SHP77 treated with DMSO at 0.1 percent for 48 hours (cell line): ENCODE data around the gene FAM114A1.

Experiments
- DNase-seq: peaks from one replicate; lab custom pipeline; 2025; lab: John Stamatoyannopoulos, UW

FAM114A1 gene

DNA sequence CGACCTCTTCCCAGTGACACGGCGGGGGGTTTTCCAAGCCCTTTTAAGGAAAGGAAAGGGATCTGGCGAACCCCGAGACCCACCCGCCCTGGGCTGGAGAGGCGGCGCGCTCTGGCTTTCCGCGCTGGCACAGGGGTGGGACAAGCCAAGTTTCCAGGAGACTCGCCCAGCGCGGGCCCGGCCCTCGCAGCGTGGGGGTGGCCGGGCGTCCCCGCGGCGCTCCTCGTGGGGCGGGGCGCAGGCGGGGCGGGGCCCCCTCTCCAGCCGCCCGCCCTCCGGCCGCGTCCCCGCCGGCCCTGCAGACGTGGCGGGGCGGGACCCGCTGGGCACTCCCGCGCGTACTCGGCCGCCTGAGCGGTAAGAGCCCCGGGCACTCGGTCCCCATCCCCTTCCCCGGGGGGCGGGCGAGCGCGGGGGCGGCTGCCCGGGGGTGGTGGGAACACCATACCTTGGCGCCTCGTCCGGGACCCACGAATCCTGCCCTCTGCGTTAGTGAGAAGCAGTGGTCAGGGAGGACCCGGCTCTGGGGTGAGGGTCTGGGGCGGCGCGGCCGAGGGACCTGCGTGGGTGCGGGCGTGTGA is at the start of gene FAM114A1:
Gene FAM114A1 (plus strand): TSS at position 329 of the 581 bp plus-strand sequence. CDS start 10,273 bp downstream, outside the sequence.
- no peak for DNase-seq

DNA sequence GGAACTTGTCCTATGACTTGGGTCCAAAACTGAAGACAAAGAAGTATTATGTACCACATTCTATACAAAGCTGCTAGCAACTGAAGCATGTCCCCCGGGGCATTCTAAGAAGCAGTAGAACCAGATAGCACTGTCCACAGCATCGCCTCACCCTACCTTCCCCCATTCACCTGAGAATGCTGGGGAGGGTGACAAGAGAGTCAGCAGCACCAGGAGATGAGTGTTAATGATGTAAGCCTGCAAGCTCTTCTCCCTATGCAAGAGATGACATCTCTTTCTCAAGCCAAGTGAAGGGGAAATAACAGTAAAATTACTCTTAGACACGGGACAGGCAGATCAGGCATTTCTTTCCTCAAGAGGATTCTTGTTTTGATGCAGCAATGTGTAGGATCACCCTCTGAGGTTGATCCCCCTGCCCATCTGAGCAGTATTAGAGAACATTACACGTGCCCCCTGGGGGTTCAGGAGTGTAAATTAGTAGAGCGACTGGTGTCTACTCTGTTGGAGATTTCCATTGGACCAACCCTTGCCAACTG is 49.1 kb upstream of the FAM114A1 start:
- DNase-seq = no peak

DNA sequence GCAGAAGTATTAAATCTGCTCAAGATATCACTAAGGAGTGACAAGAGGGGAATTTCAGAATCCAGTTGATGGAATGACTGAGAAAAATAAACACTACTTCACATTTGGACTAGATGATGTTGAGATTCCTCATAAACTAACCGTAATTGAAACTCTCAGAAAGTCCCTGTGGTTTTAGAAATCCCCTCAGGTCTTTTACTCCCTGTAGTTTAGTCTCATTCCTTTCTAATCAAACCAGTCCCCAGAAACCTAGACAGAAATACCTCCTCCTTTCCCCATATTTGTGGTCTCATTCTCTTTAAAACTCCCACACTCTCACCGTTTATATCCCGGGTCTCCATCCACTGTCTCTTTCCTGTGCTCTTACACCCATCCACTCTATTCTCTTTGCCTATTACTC is 48.0 kb upstream of the FAM114A1 start:
- DNase-seq = no peak

DNA sequence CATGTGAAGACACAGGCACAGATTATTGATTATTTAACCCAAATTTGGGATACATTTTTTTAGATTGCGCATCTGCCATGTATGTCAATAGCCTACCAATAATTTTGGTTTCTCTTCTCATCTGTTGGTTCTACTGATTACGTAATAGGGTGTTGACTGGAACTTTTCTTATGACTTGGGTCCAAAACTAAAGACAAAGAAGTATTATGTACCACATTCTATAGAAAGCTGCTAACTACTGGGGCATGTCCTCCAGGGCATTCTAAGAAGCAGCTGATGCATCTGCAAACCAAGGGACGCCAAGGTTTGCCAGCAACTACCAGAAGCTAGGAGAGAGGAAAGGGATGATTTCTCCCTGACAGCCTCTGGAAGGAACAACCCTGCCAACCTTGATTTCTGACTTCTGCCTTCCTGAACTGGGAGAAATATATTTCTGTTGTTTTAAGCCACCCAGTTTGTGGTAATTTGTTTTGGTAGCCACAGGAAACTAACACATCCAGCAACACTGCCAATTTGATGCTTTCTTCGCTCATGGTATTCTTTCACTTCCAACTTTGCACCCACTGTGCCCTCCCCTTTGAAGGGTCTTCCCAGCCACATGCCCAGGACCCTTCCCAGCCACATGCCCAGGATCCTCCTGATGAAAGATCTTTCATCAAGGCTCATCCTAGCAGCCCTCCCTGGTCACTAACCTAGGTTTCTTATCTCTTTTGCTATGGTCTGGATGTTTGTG is 47.1 kb upstream of the FAM114A1 start:
- DNase-seq = no peak

DNA sequence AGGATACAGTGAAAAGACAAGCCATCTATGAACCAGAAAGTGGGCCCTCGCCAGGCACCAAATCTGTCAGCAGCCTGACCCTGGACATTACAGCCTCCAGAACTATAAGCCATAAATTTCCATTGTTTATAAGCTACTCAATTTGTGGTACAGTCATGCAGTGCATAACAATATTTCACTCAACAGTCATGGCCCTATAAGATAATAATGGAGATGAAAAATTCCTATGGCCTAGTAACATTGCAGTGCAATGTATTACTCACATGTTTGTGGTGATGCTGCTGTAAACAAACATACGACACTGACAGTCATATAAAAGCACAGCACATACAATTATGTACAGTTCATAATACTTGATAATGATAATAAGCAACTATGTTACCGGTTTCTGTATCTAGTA is 45.9 kb upstream of the FAM114A1 start:
- no peak for DNase-seq

DNA sequence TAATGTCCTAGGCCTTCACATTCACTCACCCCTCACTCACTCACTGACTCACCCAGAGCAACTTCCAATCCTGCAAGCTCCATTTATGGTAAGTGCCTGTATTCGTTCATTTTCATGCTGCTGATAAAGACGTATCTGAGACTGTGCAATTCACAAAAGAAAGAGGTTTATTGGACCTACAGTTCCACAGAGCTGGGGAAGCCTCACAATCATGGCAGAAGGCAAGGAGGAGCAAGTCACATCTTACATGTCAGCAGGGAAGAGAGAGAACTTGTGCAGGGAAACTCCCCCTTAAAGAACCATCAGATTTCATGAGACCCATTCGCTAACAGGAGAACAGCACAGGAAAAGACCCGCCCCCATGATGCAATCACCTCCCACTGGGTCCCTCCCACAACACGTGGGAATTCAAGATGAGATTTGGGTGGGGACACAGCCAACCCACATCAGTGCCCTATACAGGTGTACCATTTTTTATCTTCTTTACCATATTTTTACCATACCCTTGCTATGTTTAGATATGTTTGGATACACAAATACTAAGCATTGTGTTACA is 44.8 kb upstream of the FAM114A1 start:
- no peak for DNase-seq

DNA sequence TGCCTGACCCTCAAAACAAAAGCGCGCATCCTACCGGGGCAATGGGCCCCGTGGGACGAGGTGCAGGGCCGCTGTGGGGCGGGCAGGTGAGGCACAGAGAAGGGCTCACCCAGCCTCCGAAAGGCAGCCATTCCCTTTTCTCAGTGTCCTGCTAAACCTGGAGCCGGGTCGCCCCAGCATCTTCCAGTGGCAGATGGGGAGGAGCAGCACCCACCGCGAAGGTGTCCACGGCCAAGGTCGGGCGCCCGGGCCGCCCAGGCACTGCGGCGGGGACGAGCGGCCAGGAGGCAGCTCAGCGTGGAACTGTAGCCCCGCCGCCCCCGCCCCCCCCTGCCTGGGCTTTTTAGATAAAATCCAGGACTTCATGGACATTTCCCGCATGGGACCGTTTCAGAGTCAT is 43.8 kb upstream of the FAM114A1 start:
- no peak for DNase-seq

DNA sequence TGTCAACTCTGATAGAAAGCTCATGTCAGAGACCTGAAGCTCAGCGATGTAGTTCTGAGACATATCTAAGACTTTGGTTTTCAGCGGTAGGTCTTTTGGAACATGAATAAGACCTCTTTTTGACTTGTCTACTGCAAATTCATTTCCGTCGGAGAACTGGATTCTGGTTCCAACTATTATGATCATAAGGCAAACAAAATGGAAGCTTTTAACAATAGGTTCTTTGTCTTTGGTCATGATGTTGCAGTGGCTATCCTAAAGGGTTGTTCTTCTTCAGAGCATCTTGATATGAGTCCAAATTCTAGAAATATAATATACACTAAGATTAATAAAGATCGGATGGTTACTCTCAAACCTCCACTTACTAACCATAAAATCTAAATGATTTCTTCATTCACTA is 38.4 kb upstream of the FAM114A1 start:
- no peak for DNase-seq

DNA sequence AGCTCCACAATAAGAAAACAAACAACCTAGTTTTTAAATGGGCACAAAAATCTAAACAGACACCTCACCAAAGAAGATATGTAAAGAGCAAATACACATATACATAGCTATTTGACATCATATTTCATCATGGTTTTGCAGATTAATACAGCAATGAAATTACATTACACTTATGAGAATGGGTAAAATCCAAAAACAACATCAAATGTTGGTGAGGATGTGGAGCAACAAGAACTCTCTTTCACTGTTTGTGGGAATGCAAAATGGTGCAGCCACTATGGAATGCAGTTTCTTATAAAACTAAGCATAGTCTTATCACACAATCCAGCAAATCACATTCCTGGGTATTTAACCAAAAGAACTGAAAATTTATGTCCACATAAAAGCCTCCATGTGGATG is 36.0 kb upstream of the FAM114A1 start:
- no peak for DNase-seq

DNA sequence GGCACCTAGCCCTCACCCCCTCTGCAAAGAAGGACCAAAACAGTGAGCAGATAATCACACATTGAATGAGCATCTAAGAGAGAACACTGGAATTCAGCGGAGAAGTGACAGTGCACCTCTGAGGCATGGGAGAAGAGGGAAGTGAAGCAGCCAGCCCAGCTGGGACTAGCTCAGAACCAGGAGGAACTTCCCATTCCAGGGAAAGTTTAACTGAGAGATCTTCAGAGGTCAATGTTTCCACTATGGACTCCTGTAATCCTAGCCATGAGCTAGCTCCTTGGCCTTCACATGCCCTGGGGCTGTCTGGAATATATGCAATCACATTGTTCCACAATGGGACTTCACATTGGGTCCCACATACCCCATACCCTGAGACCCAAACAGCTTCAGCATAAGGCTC is 35.4 kb upstream of the FAM114A1 start:
- no peak for DNase-seq

DNA sequence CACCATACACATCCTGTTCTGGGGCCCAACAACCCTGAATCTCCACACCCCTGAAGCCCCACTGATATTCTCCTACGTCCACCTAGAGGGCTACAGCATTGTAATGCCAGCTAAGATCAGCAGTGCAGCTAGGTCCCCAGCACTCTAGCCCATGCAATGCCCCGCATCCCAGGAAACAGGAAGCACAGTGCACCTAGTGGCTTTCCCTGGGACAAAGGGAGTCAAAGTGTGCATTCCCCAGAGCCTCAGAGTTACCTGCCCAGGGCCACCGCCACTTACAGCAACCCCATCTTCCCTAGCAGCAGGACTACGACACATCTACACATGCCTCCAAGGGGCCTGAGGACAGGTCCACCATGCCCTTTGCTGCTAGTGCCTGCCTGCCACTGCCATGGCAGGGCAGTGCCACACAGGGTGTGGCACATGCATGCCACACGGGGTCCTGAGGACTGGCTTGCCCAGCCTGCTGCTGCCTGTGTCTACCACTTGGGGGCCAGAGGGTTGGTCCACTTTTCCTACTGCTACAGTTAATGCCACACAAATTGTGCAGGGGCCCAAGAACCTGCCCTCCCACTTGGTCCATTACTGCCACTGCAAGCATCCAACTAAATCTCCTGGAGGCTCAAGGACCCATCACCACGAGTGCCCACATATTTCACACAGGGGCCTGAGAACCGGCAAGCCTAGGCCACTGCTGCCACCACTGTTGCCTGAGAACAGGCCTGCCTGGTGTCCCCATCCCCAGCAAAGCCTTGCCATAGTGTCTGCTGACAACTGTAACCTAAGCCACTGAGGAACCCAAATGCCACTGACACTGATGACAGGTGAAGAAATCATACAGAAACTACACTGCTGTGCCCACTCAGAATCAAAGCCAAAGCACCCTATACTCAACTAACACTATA is 34.7 kb upstream of the FAM114A1 start:
- no peak for DNase-seq

DNA sequence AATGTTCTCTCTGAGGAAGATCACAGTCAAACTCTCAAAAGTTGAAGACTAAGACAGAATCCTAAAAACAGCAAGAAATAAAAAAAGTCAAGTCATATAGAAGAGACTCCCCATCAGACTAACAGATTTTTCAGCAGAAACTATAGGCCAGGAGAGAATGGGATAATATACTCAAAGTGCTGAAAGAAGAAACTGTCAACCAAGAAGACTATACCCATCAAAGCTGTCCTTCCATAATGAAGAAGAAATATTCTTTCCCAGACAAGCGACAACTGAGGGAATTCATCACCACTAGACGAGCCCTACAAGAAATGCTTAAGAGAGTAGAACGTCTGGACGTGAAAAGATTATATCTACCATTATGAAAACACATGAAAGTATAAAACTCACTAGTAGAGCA is 33.0 kb upstream of the FAM114A1 start:
- DNase-seq = no peak

DNA sequence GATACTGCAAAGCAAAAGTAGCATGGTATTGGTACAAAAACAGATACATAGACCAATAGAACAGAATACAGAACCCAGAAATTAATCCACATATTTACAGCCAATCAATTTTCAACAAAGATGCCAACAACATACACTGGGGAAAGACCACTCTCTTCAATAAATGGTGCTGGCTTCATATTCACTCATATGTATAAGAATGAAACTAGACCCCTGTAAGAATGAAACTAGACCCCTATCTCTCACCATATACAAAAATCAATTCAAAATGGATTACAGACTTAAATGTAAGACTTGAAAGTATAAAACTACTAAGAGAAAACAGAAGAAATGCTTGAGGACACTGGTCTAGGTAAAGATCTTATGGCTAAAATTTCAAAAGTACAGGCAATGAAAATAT is 30.3 kb upstream of the FAM114A1 start:
- no peak for DNase-seq

DNA sequence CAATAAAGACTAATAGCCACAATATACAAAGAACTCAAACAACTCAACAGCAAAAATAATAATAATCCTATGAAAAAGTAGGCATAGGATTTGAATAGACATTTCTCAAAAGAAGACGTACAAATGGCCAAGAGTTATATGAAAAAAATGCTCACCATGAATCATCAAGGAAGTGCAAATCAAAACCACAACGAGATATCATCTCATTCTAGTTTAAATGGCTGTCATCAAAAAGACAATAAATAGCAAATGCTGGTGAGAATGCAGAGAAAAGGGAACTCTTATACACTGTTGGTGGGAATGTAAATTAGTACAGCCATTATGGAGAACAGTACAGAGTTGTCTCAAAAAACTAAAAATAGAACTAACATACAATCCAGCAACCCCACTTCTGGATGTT is 29.8 kb upstream of the FAM114A1 start:
- no peak for DNase-seq

DNA sequence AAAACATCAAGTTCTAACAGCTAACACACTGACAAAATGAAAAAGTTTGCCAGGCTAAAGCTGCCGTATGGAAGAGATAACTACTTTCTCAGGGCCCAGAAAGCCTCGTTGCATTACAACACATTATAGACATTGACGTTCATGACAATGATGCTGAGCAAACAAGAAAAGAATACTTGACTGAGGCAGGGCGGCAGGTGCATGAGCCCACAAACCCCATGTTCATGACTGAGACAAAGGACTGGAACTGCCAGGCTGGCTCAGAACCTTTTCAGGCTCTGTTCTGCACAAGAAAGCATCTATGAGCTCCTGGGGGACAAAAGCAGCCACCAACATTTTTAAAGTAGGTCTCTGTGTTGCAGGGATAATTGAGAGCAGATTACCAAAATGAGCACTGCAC is 24.6 kb upstream of the FAM114A1 start:
- DNase-seq = peak; percentile 41

DNA sequence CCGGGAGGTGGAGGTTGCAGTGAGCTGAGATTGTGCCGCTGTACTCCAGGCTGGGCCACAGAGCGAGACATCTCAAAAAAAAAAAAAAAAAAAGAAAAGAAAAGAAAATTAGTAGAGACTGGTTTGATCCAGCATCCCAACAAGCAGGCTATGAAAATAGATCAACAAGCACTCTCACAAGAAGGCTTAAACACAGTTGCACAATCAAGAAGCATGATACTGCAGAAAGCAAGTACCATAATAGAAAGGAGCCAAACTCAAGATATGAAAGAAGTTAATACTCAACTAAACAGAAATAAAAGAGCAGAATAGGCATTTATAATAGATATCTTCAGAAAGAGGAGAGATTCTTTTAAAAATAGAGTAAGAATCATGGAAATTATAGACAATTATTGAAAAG is 21.6 kb upstream of the FAM114A1 start:
- no peak for DNase-seq

DNA sequence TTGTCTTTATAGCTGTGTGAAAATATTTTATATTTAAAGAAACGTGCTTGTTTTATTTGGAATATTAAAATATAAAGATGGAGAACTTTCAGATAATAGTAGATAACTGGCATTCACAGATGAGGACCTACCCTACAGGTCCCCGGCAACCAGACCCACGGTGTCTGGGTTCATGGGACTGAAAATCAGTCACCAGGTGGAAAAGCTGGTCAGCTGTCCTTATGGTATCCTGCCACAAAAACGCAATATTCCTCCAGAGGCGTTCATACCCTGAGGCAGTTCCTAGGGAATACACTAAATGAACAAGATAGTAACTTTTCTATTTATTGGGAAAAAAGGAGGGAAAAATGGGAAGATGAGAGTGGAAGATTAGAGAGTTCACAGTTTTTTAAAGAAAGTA is 12.1 kb upstream of the FAM114A1 start:
- DNase-seq = no peak

DNA sequence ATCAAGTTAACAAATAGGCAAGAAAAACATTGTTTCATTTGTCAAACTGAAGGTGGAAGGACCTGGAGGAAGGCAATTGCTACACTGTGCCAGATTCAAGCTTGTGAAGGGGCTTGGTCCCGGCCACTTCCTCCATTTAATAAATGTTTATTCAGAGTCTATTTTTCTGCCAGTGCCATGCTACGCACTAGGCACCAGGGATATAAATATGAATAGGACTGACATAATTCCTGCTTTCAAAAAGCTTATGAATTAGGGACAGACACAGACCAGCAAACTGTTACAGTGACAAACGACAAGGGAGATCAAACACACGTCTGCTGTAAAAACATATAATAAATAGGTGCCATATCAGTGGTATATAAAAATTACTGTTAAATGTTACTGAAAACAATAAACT is 11.6 kb upstream of the FAM114A1 start:
- DNase-seq = no peak

DNA sequence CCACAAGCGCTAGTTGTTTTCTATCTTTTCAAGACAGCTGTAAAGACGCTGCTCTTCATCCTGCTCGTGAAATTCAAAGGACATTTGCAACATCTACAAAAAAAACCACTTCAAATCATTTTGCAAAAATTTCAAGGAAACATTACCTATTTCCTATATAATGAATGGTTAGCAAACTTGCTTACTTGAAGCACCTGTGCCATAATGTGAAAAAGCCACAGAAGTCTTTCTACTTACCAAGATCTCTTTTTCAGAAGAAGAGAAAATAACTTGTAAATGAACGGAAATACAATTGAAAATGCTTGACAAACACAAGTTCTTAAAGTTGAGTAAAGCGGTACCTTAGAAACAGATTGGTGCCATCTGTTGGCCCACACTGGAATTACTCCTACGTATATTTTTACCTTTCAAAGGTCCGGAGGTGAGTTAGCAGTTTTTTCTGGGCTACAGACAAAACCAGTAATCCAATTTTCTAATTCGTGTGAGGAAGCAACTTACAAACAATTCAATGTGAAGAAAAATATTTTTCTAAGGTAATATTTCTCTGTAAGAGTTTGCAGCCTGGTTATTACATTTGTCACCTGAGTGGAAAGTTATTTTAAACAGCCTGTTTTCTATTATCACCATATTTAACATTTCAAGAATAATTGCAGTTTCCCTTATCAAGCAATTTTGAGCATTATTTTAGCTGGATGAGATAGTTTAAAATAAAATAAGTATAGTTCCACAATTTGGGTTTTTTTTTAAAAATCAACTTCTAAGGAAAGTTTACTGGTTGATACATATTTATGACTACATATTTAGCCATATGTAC is 10.9 kb upstream of the FAM114A1 start, which contains the start of gene TLR6:
Gene TLR6 (minus strand): TSS at position 294 of the 814 bp plus-strand sequence. CDS start 27,344 bp downstream, outside the sequence.
- DNase-seq = no peak

DNA sequence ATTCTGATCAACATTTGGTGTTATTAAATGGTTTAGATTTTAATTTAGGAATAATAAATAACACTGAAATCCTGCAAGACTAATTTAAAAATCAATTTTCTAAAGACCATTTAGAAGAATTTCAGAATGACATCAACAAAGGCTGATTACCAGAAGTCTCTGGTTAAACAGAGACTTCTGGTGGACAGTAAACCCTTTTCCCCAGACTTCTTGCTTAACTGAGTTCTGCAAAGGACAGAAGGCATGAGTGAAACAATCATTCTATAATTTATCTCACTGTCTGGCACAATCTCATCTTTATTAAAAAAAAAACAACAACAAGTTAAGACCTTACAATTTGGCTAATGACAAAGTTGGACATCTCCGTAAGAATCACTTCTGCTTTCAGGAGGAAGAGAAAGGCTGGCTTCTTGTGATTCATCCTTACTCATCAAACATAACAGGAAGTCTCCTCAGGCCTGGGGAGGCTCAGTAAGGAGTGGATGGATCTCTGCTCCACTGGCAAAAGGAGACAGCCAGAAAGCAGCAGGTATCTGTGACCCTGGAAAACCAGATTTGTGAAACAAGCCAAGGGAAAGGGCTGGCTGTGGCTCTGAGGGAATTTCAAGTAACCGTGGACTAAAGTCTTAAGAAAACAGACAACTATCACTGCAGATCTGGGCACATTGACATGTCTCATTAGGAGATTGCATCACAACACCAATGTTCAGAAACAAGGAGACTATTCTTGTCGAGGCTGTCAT is 10.1 kb upstream of the FAM114A1 start:
- no peak for DNase-seq

DNA sequence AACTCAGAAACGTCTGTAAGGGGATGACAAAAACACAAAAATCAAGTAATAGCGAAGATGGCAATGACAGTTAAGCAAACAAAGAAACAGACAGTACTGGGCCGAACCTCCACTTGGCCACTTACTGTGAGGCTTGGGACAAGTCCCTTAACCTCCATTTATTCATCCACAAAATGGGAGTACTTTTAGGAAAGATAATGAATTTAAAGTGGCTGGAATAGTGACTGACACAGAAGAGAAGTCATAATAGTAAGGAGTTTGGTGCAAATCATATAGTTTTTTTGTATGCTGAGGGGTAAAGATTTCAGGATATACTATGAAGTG is 9.5 kb upstream of the FAM114A1 start:
- no peak for DNase-seq
